Liver (tissue), 3 donors: ENCODE measurements around the gene SPTBN4.

Experiments
- GABPA ChIP-seq, 2 donors: IDR thresholded peaks in 1 of 2; conservative IDR thresholded peaks in 1 of 2; 2 replicates each; pipeline ENCODE4 v1.6.1; 2016; ENCODE audit warnings: antibody characterized with exemption in 2 of 2, mild to moderate bottlenecking in 1 of 2, moderate library complexity in 1 of 2
- RAD21 ChIP-seq, 2 donors: IDR thresholded peaks; 2 replicates each; pipeline ENCODE4 v1.6.1; 2016; ENCODE audit warnings: antibody characterized with exemption in 2 of 2, mild to moderate bottlenecking in 2 of 2
- YY1 ChIP-seq: IDR thresholded peaks from 2 replicates; pipeline ENCODE4 v1.6.1; 2016; ENCODE audit warnings: antibody characterized with exemption, mild to moderate bottlenecking
- TF ChIP-seq, protein P1 (sequence below): fragments of 150-350 bp; IDR thresholded peaks from 2 replicates; pipeline ENCODE4 v1.5.1; 2017; ENCODE audit warnings: improper control_type of control experiment, low read depth, low read length; ENCODE audit not compliant: missing input control
- donor health status: healthy.
- donor health status: healthy.

DNA sequence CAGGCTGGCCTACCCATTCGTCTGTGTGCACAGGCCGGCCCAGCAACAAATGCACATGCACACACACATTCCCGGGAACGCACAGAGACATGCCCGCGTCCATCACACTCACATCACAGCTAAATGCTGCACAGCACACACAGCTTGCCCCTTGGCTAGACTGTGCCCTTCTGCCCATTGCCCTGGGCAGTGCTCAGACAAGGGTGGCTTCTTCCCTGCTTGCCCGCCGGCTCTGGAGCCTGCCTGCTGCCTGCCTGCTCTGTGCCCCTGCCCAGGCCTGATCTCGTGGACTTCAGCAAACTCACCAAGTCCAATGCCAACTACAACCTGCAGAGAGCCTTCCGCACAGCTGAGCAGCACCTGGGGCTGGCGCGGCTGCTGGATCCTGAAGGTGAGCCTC lies 30.4 kb downstream of the SPTBN4 start:
- TF ChIP-seq, protein P1, sequence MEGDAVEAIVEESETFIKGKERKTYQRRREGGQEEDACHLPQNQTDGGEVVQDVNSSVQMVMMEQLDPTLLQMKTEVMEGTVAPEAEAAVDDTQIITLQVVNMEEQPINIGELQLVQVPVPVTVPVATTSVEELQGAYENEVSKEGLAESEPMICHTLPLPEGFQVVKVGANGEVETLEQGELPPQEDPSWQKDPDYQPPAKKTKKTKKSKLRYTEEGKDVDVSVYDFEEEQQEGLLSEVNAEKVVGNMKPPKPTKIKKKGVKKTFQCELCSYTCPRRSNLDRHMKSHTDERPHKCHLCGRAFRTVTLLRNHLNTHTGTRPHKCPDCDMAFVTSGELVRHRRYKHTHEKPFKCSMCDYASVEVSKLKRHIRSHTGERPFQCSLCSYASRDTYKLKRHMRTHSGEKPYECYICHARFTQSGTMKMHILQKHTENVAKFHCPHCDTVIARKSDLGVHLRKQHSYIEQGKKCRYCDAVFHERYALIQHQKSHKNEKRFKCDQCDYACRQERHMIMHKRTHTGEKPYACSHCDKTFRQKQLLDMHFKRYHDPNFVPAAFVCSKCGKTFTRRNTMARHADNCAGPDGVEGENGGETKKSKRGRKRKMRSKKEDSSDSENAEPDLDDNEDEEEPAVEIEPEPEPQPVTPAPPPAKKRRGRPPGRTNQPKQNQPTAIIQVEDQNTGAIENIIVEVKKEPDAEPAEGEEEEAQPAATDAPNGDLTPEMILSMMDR, result no peak
- TF ChIP-seq RAD21 (IDR thresholded peaks at IDR 0.05) (no peak), YY1 (no peak), GABPA (IDR thresholded peaks at IDR 0.05 in 1 of 2, conservative IDR thresholded peaks at IDR 0.05 in 1 of 2) (no peak)
